Stimulated activated naive CD8-positive, alpha-beta T cell treated with anti-CD3 and anti-CD28 coated beads, Interleukin-15, Interleukin-2, amounts not matched to agents 100 ng/mL and 50 ng/mL, for 24 hours (primary cell): ENCODE results near the gene HOXD13.
A peak's percentile ranks its signal among the peaks of the same experiment; 100 is the strongest.

Experiments
- H3K27ac Mint-ChIP-seq: one replicate; pipeline ENCODE4 v1.8.0; 2021; ENCODE audit warnings: mild to moderate bottlenecking, mixed read lengths
- H3K27me3 Mint-ChIP-seq: one replicate; pipeline ENCODE4 v1.8.0; 2021; ENCODE audit warnings: mixed read lengths
- H3K36me3 Mint-ChIP-seq: one replicate; pipeline ENCODE4 v1.8.0; 2021; ENCODE audit warnings: low read depth, mixed read lengths
- H3K4me1 Mint-ChIP-seq: one replicate; pipeline ENCODE4 v1.8.0; 2021; ENCODE audit warnings: low read depth, mixed read lengths
- H3K4me3 Mint-ChIP-seq: one replicate; pipeline ENCODE4 v1.8.0; 2021; ENCODE audit warnings: mild to moderate bottlenecking, mixed read lengths
- H3K9me3 Mint-ChIP-seq: one replicate; pipeline ENCODE4 v1.8.0; 2021; ENCODE audit warnings: mixed read lengths

HOXD13 gene

GRCh38 chr2:176132205-176133171 lies 40.0 kb downstream of the HOXD13 start:
- Mint-ChIP-seq H3K9me3 (no peaks in the 10 kb centered on the region), H3K4me1 (peaks cover 42% of the 10 kb centered on the region), H3K27me3 (peaks cover 84% of the 10 kb centered on the region), H3K27ac (peak overlapping the region; percentile 42), H3K36me3 (peaks cover 6% of the 10 kb centered on the region), H3K4me3 (peak overlapping the region; percentile 80)

- Mint-ChIP-seq H3K27me3 (peaks cover 84% of the 10 kb centered on the region), H3K36me3 (peaks cover 7% of the 10 kb centered on the region), H3K27ac (no peak overlapping the region), H3K9me3 (no peaks in the 10 kb centered on the region), H3K4me3 (no peak overlapping the region), H3K4me1 (peaks cover 40% of the 10 kb centered on the region)
These were observed 40.9 kb downstream of the HOXD13 start for GRCh38 chr2:176133389-176133788.

- no peak overlapping the region for H3K4me3 Mint-ChIP-seq
- no peaks in the 10 kb centered on the region for H3K9me3 Mint-ChIP-seq
- H3K27ac Mint-ChIP-seq = no peak overlapping the region
- peaks cover 84% of the 10 kb centered on the region for H3K27me3 Mint-ChIP-seq
- H3K36me3 Mint-ChIP-seq = peaks cover 10% of the 10 kb centered on the region
- H3K4me1 Mint-ChIP-seq = peaks cover 36% of the 10 kb centered on the region
These were observed 41.5 kb downstream of the HOXD13 start for GRCh38 chr2:176134035-176134434.

GRCh38 chr2:176135035-176135440 lies 42.5 kb downstream of the HOXD13 start:
- H3K4me1 Mint-ChIP-seq = peaks cover 38% of the 10 kb centered on the region
- no peak overlapping the region for H3K4me3 Mint-ChIP-seq
- peaks cover 10% of the 10 kb centered on the region for H3K36me3 Mint-ChIP-seq
- peaks cover 90% of the 10 kb centered on the region for H3K27me3 Mint-ChIP-seq
- no peak overlapping the region for H3K27ac Mint-ChIP-seq
- H3K9me3 Mint-ChIP-seq = no peaks in the 10 kb centered on the region

- Mint-ChIP-seq H3K9me3 (no peaks in the 10 kb centered on the region), H3K36me3 (peaks cover 4% of the 10 kb centered on the region), H3K27ac (no peak overlapping the region), H3K4me3 (no peak overlapping the region), H3K27me3 (peaks cover 90% of the 10 kb centered on the region), H3K4me1 (peaks cover 34% of the 10 kb centered on the region)
These were observed 44.1 kb downstream of the HOXD13 start for GRCh38 chr2:176136374-176137251.

- Mint-ChIP-seq H3K27ac (no peak overlapping the region), H3K36me3 (peaks cover 4% of the 10 kb centered on the region), H3K9me3 (no peaks in the 10 kb centered on the region), H3K4me1 (peaks cover 29% of the 10 kb centered on the region), H3K4me3 (no peak overlapping the region), H3K27me3 (peaks cover 90% of the 10 kb centered on the region)
These were observed 44.7 kb downstream of the HOXD13 start for GRCh38 chr2:176137252-176137580.

GRCh38 chr2:176137906-176138305 lies 45.4 kb downstream of the HOXD13 start:
- no peak overlapping the region for H3K4me3 Mint-ChIP-seq
- peaks cover 4% of the 10 kb centered on the region for H3K36me3 Mint-ChIP-seq
- no peak overlapping the region for H3K27ac Mint-ChIP-seq
- peaks cover 26% of the 10 kb centered on the region for H3K4me1 Mint-ChIP-seq
- no peaks in the 10 kb centered on the region for H3K9me3 Mint-ChIP-seq
- peaks cover 86% of the 10 kb centered on the region for H3K27me3 Mint-ChIP-seq

- H3K27me3 Mint-ChIP-seq = peaks cover 86% of the 10 kb centered on the region
- H3K36me3 Mint-ChIP-seq = peaks cover 4% of the 10 kb centered on the region
- no peaks in the 10 kb centered on the region for H3K9me3 Mint-ChIP-seq
- peaks cover 26% of the 10 kb centered on the region for H3K4me1 Mint-ChIP-seq
- peak overlapping the region; percentile 7 for H3K27ac Mint-ChIP-seq
- H3K4me3 Mint-ChIP-seq = no peak overlapping the region
These were observed 46.0 kb downstream of the HOXD13 start for GRCh38 chr2:176138526-176138922.

GRCh38 chr2:176138923-176139660 lies 46.6 kb downstream of the HOXD13 start:
- H3K4me3 Mint-ChIP-seq = peak overlapping the region; percentile 49
- H3K9me3 Mint-ChIP-seq = no peaks in the 10 kb centered on the region
- peaks cover 86% of the 10 kb centered on the region for H3K27me3 Mint-ChIP-seq
- peaks cover 4% of the 10 kb centered on the region for H3K36me3 Mint-ChIP-seq
- H3K4me1 Mint-ChIP-seq = peaks cover 26% of the 10 kb centered on the region
- no peak overlapping the region for H3K27ac Mint-ChIP-seq

- H3K27me3 Mint-ChIP-seq = peaks cover 84% of the 10 kb centered on the region
- peaks cover 26% of the 10 kb centered on the region for H3K4me1 Mint-ChIP-seq
- peaks cover 4% of the 10 kb centered on the region for H3K36me3 Mint-ChIP-seq
- no peaks in the 10 kb centered on the region for H3K9me3 Mint-ChIP-seq
- no peak overlapping the region for H3K4me3 Mint-ChIP-seq
- H3K27ac Mint-ChIP-seq = no peak overlapping the region
These were observed 47.4 kb downstream of the HOXD13 start for GRCh38 chr2:176139661-176140512.

GRCh38 chr2:176140513-176141317 lies 48.2 kb downstream of the HOXD13 start:
- peak overlapping the region; percentile 45 for H3K27ac Mint-ChIP-seq
- no peaks in the 10 kb centered on the region for H3K9me3 Mint-ChIP-seq
- H3K4me1 Mint-ChIP-seq = peaks cover 21% of the 10 kb centered on the region
- H3K36me3 Mint-ChIP-seq = peaks cover 4% of the 10 kb centered on the region
- peaks cover 83% of the 10 kb centered on the region for H3K27me3 Mint-ChIP-seq
- peak overlapping the region; percentile 45 for H3K4me3 Mint-ChIP-seq

- Mint-ChIP-seq H3K9me3 (no peaks in the 10 kb centered on the region), H3K4me3 (no peak overlapping the region), H3K27ac (no peak overlapping the region), H3K4me1 (peaks cover 19% of the 10 kb centered on the region), H3K27me3 (peaks cover 88% of the 10 kb centered on the region), H3K36me3 (peaks cover 4% of the 10 kb centered on the region)
These were observed 49.8 kb downstream of the HOXD13 start for GRCh38 chr2:176142281-176142680.
